HepG2 (cell line): ENCODE data around the gene TXNRD3.

Experiments used
- EZH2 ChIP-seq: conservative IDR thresholded peaks from 2 replicates; pipeline ENCODE4 v1.6.1; 2012; ENCODE audit warnings: mild to moderate bottlenecking, low read depth, low read length, moderate library complexity
- NCOA1 ChIP-seq: sonication (generic); formaldehyde crosslinking; IDR thresholded peaks from 2 replicates; pipeline ENCODE4 v1.9.0; 2021; ENCODE audit warnings: missing genetic modification reagents
- POLR2AphosphoS5 ChIP-seq: IDR thresholded peaks from 2 replicates; pipeline ENCODE4 v1.6.1; 2012; ENCODE audit warnings: low read depth, low read length
- SOX5 ChIP-seq: IDR thresholded peaks from 2 replicates; pipeline ENCODE4 v1.6.1; 2016; ENCODE audit warnings: borderline replicate concordance
- TBP ChIP-seq: sonication (generic); formaldehyde crosslinking; IDR thresholded peaks from 2 replicates; pipeline ENCODE4 v1.5.0; 2020; ENCODE audit warnings: missing genetic modification reagents
- YY1 ChIP-seq: IDR thresholded peaks from 2 replicates; pipeline ENCODE4 v1.6.1; 2011; ENCODE audit warnings: low read length, low read depth, moderate library complexity, mild to moderate bottlenecking; ENCODE audit not compliant: insufficient read depth, insufficient replicate concordance
- ZNF121 ChIP-seq: sonication (generic); formaldehyde crosslinking; IDR thresholded peaks from 2 replicates; pipeline ENCODE4 v1.5.0; 2020; ENCODE audit warnings: mild to moderate bottlenecking, missing genetic modification reagents
- ZNF234 ChIP-seq: sonication (generic); formaldehyde crosslinking; conservative IDR thresholded peaks from 2 replicates; pipeline ENCODE4 v1.5.1; 2020; ENCODE audit warnings: mild to moderate bottlenecking, missing genetic modification reagents
- ZNF33B ChIP-seq: sonication (generic); formaldehyde crosslinking; IDR thresholded peaks from 2 replicates; pipeline ENCODE4 v1.5.1; 2020; ENCODE audit warnings: mild to moderate bottlenecking, missing genetic modification reagents
- TF ChIP-seq, protein P1 (sequence below): sonication (generic); formaldehyde crosslinking; IDR thresholded peaks from 2 replicates; pipeline ENCODE4 v1.8.1; 2023; ENCODE audit warnings: missing genetic modification reagents, mild to moderate bottlenecking, borderline replicate concordance

DNA sequence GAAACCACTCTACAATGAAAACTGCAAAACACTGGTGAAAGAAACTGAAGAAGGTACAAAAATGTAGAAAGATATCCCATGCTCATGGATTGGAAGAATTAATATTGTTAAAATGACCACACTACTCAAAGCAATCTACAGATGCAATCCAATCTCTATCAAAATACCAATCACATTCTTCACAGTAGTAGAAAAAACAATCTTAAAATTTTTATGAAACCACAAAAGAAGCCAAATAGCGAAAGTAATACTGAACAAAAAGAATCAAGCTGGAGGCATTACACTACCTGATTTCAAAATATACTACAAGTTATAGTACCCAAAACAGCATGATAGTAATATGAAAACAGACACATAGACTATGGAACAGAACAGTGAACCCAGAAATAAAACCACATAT, 36.9 kb downstream of the TXNRD3 start:
- TF ChIP-seq SOX5 (CRISPR knock-in tag) (no peak), ZNF121 (no peak), EZH2 (no peak), ZNF234 (CRISPR knock-in tag) (no peak), NCOA1 (CRISPR knock-in tag) (no peak), TBP (no peak), POLR2AphosphoS5 (no peak), YY1 (no peak), ZNF33B (CRISPR knock-in tag) (no peak)
- TF ChIP-seq, protein P1, sequence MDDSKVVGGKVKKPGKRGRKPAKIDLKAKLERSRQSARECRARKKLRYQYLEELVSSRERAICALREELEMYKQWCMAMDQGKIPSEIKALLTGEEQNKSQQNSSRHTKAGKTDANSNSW (CRISPR knock-in tag) = no peak
